ENCODE data around the gene GPR37. TPM values are rescaled to one million over a fixed set of nuclear protein-coding genes. Genes with fewer than 3 reads are reported as not detected.

The GPR37 gene
- total RNA-seq, 2 experiments from 2014 or later = not detected

GRCh38 chr7:124713086-124713485 lies 52.5 kb downstream of the GPR37 start:
- no peak for DNase-seq
- TF ChIP-seq, protein P1, sequence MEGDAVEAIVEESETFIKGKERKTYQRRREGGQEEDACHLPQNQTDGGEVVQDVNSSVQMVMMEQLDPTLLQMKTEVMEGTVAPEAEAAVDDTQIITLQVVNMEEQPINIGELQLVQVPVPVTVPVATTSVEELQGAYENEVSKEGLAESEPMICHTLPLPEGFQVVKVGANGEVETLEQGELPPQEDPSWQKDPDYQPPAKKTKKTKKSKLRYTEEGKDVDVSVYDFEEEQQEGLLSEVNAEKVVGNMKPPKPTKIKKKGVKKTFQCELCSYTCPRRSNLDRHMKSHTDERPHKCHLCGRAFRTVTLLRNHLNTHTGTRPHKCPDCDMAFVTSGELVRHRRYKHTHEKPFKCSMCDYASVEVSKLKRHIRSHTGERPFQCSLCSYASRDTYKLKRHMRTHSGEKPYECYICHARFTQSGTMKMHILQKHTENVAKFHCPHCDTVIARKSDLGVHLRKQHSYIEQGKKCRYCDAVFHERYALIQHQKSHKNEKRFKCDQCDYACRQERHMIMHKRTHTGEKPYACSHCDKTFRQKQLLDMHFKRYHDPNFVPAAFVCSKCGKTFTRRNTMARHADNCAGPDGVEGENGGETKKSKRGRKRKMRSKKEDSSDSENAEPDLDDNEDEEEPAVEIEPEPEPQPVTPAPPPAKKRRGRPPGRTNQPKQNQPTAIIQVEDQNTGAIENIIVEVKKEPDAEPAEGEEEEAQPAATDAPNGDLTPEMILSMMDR (IDR thresholded peaks at IDR 0.05) = no peak

GRCh38 chr7:124712017-124712416 lies 53.6 kb downstream of the GPR37 start:
- H3K4me1 Mint-ChIP-seq (ENCODE audit: low read depth) = no peaks in the 10 kb centered on the region
- H3K4me3 Mint-ChIP-seq = no peak overlapping the region
- no peak for ATAC-seq
- H3K27me3 Mint-ChIP-seq = no peaks in the 10 kb centered on the region
- H3K9me3 Mint-ChIP-seq = peaks cover 20% of the 10 kb centered on the region
- peaks cover 2% of the 10 kb centered on the region for H3K36me3 Mint-ChIP-seq (ENCODE audit: low read depth)
- TF ChIP-seq, protein P1 (IDR thresholded peaks at IDR 0.05) = no peak
- no peak for DNase-seq
- no peak overlapping the region for H3K27ac Mint-ChIP-seq
- ChIA-PET CTCF (no interaction called here), POLR2A (no interaction called here)
- intact Hi-C loops (cut with micrococcal nuclease) = no loop called here

More at GRCh38 chr7:124713086-124713485, 52.5 kb downstream of the GPR37 start:
- Mint-ChIP-seq H3K27ac (no peak overlapping the region), H3K36me3 (ENCODE audit: low read depth) (peaks cover 2% of the 10 kb centered on the region), H3K9me3 (peaks cover 11% of the 10 kb centered on the region), H3K4me3 (no peak overlapping the region), H3K4me1 (ENCODE audit: low read depth) (no peaks in the 10 kb centered on the region), H3K27me3 (no peaks in the 10 kb centered on the region)
- ChIA-PET CTCF (no interaction called here), POLR2A (no interaction called here)
- intact Hi-C loops (cut with micrococcal nuclease) = no loop called here
- ATAC-seq = no peak

- no peaks in the 10 kb centered on the region for H3K36me3 Mint-ChIP-seq (ENCODE audit: low read depth)
- DNase-seq (no peak), ATAC-seq (no peak)
- H3K4me1 Mint-ChIP-seq (ENCODE audit: low read depth) = no peaks in the 10 kb centered on the region
- ChIA-PET POLR2A (no interaction called here), CTCF (no interaction called here)
- H3K4me3 Mint-ChIP-seq = no peak overlapping the region
- intact Hi-C loops (cut with micrococcal nuclease) = no loop called here
- no peak overlapping the region for H3K27ac Mint-ChIP-seq
- TF ChIP-seq, protein P1 (IDR thresholded peaks at IDR 0.05) = no peak
- H3K9me3 Mint-ChIP-seq = peaks cover 9% of the 10 kb centered on the region
- H3K27me3 Mint-ChIP-seq = no peaks in the 10 kb centered on the region
Observed at GRCh38 chr7:124702385-124702784, 63.2 kb downstream of the GPR37 start.

GRCh38 chr7:124701955-124702354 lies 63.6 kb downstream of the GPR37 start:
- ChIA-PET CTCF (no interaction called here), POLR2A (no interaction called here)
- Mint-ChIP-seq H3K36me3 (ENCODE audit: low read depth) (no peaks in the 10 kb centered on the region), H3K9me3 (peaks cover 5% of the 10 kb centered on the region), H3K27ac (no peak overlapping the region), H3K4me1 (ENCODE audit: low read depth) (no peaks in the 10 kb centered on the region), H3K27me3 (no peaks in the 10 kb centered on the region), H3K4me3 (no peak overlapping the region)
- ATAC-seq = no peak
- intact Hi-C loops (cut with micrococcal nuclease) = no loop called here
- TF ChIP-seq, protein P1 (IDR thresholded peaks at IDR 0.05) = no peak
- DNase-seq = no peak

DNA sequence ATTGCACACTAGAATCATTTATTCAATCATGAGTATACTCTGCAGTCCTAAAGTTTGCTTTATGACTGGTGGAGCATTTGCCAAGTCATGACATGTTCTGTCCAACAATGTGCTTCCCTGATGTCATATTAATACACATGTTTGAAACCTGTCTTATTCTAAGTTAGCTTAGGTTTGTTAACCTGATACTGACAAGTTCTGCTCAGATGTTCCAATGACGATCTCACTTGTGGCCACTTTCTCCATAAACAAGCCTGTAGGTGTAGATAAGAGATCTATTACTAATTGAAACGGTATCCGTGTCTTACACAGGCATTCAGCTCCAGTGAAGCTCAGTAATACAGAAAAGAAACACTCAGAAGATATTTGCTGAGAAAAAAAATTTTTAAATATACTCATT lies 64.9 kb downstream of the GPR37 start:
- intact Hi-C loops (cut with micrococcal nuclease) = no loop called here
- no peak overlapping the region for H3K27ac Mint-ChIP-seq

More for the DNA sequence above, 64.9 kb downstream of the GPR37 start:
- Mint-ChIP-seq H3K27me3 (no peaks in the 10 kb centered on the region), H3K4me1 (ENCODE audit: low read depth) (no peaks in the 10 kb centered on the region), H3K36me3 (ENCODE audit: low read depth) (no peaks in the 10 kb centered on the region), H3K4me3 (no peak overlapping the region), H3K9me3 (peaks cover 5% of the 10 kb centered on the region)
- ChIA-PET CTCF (no interaction called here), POLR2A (no interaction called here)
- ATAC-seq (no peak), DNase-seq (no peak)
- TF ChIP-seq, protein P1 (IDR thresholded peaks at IDR 0.05) = no peak

Measured in activated CD8-positive, alpha-beta T cell treated with anti-CD3 and anti-CD28 coated beads for 36 hours (primary cell).